GM21723 (cell line): ENCODE data around the gene SNCB.

Experiments used
- ATAC-seq: cut with Tn5 transposase; IDR thresholded peaks from one replicate; pipeline ENCODE4 v1.9.1; 2021; ENCODE audit warnings: mild to moderate bottlenecking, moderate library complexity; ENCODE audit not compliant: unreplicated experiment

SNCB gene

GRCh38 chr5:176661676-176662075 is 31.3 kb upstream of the SNCB start:
- ATAC-seq, result no peak

- peak; percentile 70 for ATAC-seq
Measured at GRCh38 chr5:176660860-176661641, 30.7 kb upstream of the SNCB start.

GRCh38 chr5:176660530-176660859 is 30.2 kb upstream of the SNCB start:
- ATAC-seq, result peak; percentile 38

- no peak for ATAC-seq
Measured at GRCh38 chr5:176659860-176660461, 29.6 kb upstream of the SNCB start.

GRCh38 chr5:176659512-176659839 is 29.1 kb upstream of the SNCB start:
- no peak for ATAC-seq

GRCh38 chr5:176658817-176659511 is 28.6 kb upstream of the SNCB start:
- no peak for ATAC-seq

GRCh38 chr5:176658007-176658599 is 27.8 kb upstream of the SNCB start:
- ATAC-seq, result no peak

- no peak for ATAC-seq
Measured at GRCh38 chr5:176656467-176656990, 26.2 kb upstream of the SNCB start.

GRCh38 chr5:176654856-176655255 is 24.5 kb upstream of the SNCB start:
- ATAC-seq, result no peak

GRCh38 chr5:176653401-176654385 is 23.4 kb upstream of the SNCB start:
- ATAC-seq, result no peak

GRCh38 chr5:176652136-176652535 is 21.8 kb upstream of the SNCB start:
- no peak for ATAC-seq

GRCh38 chr5:176651472-176651980 is 21.2 kb upstream of the SNCB start:
- ATAC-seq, result no peak

GRCh38 chr5:176650354-176650884 is 20.1 kb upstream of the SNCB start:
- ATAC-seq, result no peak

GRCh38 chr5:176648474-176649194 is 18.3 kb upstream of the SNCB start:
- ATAC-seq, result no peak

GRCh38 chr5:176647843-176648473 is 17.6 kb upstream of the SNCB start:
- ATAC-seq, result no peak

- peak; percentile 98 for ATAC-seq
Measured at GRCh38 chr5:176647030-176647842, 16.9 kb upstream of the SNCB start, which contains the start of gene TSPAN17. Gene TSPAN17, plus strand, starts transcription at chr5:176647484. Its CDS starts 132 bp downstream, at chr5:176647616.

- ATAC-seq, result no peak
Measured at GRCh38 chr5:176646707-176647029, 16.3 kb upstream of the SNCB start.
